ENCODE measurements around the gene WNT11. TPM values are rescaled to one million over a fixed set of nuclear protein-coding genes. Genes with fewer than 3 reads are reported as not detected.

Gene WNT11
- total RNA-seq, 2 experiments from 2014 or later: 1.4 to 2.1 TPM

GRCh38 chr11:76177250-76177686, 29.0 kb downstream of the WNT11 start:
- H3K36me3 Mint-ChIP-seq: no peaks in the 10 kb centered on the region
- DNase-seq: no peak

GRCh38 chr11:76176463-76176862, 29.8 kb downstream of the WNT11 start:
- DNase-seq: no peak
- no peaks in the 10 kb centered on the region for H3K9me3 Mint-ChIP-seq
- H3K36me3 Mint-ChIP-seq: no peaks in the 10 kb centered on the region
- no peak overlapping the region for H3K27ac Mint-ChIP-seq
- POLR2A ChIA-PET: no interaction called here
- no peak for ATAC-seq (ENCODE audit: low read depth)
- H3K27me3 Mint-ChIP-seq: no peaks in the 10 kb centered on the region
- H3K4me3 Mint-ChIP-seq: no peak overlapping the region
- H3K4me1 Mint-ChIP-seq: peaks cover 14% of the 10 kb centered on the region

More at GRCh38 chr11:76177250-76177686, 29.0 kb downstream of the WNT11 start:
- no peaks in the 10 kb centered on the region for H3K27me3 Mint-ChIP-seq
- peaks cover 14% of the 10 kb centered on the region for H3K4me1 Mint-ChIP-seq
- no peak for ATAC-seq (ENCODE audit: low read depth)
- no peaks in the 10 kb centered on the region for H3K9me3 Mint-ChIP-seq
- POLR2A ChIA-PET: no interaction called here
- H3K27ac Mint-ChIP-seq: no peak overlapping the region
- no peak overlapping the region for H3K4me3 Mint-ChIP-seq

- H3K27me3 Mint-ChIP-seq: no peaks in the 10 kb centered on the region
- DNase-seq (no peak), ATAC-seq (ENCODE audit: low read depth) (no peak)
- POLR2A ChIA-PET: no interaction called here
- no peak overlapping the region for H3K27ac Mint-ChIP-seq
- H3K4me1 Mint-ChIP-seq: peaks cover 14% of the 10 kb centered on the region
- H3K36me3 Mint-ChIP-seq: no peaks in the 10 kb centered on the region
- no peak overlapping the region for H3K4me3 Mint-ChIP-seq
- no peaks in the 10 kb centered on the region for H3K9me3 Mint-ChIP-seq
Observed at GRCh38 chr11:76175783-76176182, 30.5 kb downstream of the WNT11 start.

- H3K27ac Mint-ChIP-seq: no peak overlapping the region
- POLR2A ChIA-PET: no interaction called here
- H3K27me3 Mint-ChIP-seq: no peaks in the 10 kb centered on the region
- peaks cover 14% of the 10 kb centered on the region for H3K4me1 Mint-ChIP-seq
- H3K4me3 Mint-ChIP-seq: no peak overlapping the region
- DNase-seq (no peak), ATAC-seq (ENCODE audit: low read depth) (no peak)
- H3K9me3 Mint-ChIP-seq: no peaks in the 10 kb centered on the region
- H3K36me3 Mint-ChIP-seq: no peaks in the 10 kb centered on the region
Observed at GRCh38 chr11:76174330-76174729, 32.0 kb downstream of the WNT11 start.

- peak; percentile 60 for ATAC-seq (ENCODE audit: low read depth)
Observed at GRCh38 chr11:76173663-76174062, 32.6 kb downstream of the WNT11 start.

GRCh38 chr11:76172583-76172982, 33.7 kb downstream of the WNT11 start:
- Mint-ChIP-seq H3K36me3 (no peaks in the 10 kb centered on the region), H3K27ac (no peak overlapping the region), H3K27me3 (no peaks in the 10 kb centered on the region), H3K4me3 (no peak overlapping the region), H3K9me3 (no peaks in the 10 kb centered on the region), H3K4me1 (peaks cover 14% of the 10 kb centered on the region)
- POLR2A ChIA-PET: no interaction called here
- DNase-seq: no peak
- ATAC-seq (ENCODE audit: low read depth): no peak

More at GRCh38 chr11:76173663-76174062, 32.6 kb downstream of the WNT11 start:
- Mint-ChIP-seq H3K27ac (no peak overlapping the region), H3K4me3 (peak overlapping the region; percentile 2), H3K36me3 (no peaks in the 10 kb centered on the region), H3K4me1 (peaks cover 14% of the 10 kb centered on the region), H3K9me3 (no peaks in the 10 kb centered on the region), H3K27me3 (no peaks in the 10 kb centered on the region)
- POLR2A ChIA-PET: no interaction called here
- no peak for DNase-seq

GRCh38 chr11:76170468-76170867, 35.8 kb downstream of the WNT11 start:
- Mint-ChIP-seq H3K4me3 (no peak overlapping the region), H3K27me3 (no peaks in the 10 kb centered on the region), H3K36me3 (no peaks in the 10 kb centered on the region), H3K9me3 (no peaks in the 10 kb centered on the region), H3K4me1 (peaks cover 22% of the 10 kb centered on the region), H3K27ac (no peak overlapping the region)
- POLR2A ChIA-PET: no interaction called here
- ATAC-seq (ENCODE audit: low read depth) (no peak), DNase-seq (no peak)

- POLR2A ChIA-PET: no interaction called here
- ATAC-seq (ENCODE audit: low read depth) (no peak), DNase-seq (no peak)
- no peaks in the 10 kb centered on the region for H3K36me3 Mint-ChIP-seq
- H3K4me3 Mint-ChIP-seq: no peak overlapping the region
- no peaks in the 10 kb centered on the region for H3K9me3 Mint-ChIP-seq
- H3K4me1 Mint-ChIP-seq: peaks cover 21% of the 10 kb centered on the region
- H3K27me3 Mint-ChIP-seq: no peaks in the 10 kb centered on the region
- H3K27ac Mint-ChIP-seq: no peak overlapping the region
Observed at GRCh38 chr11:76169473-76169896, 36.8 kb downstream of the WNT11 start.

- peaks cover 8% of the 10 kb centered on the region for H3K4me1 Mint-ChIP-seq
- H3K27me3 Mint-ChIP-seq: no peaks in the 10 kb centered on the region
- ATAC-seq (ENCODE audit: low read depth): no peak
- no peak for DNase-seq
- POLR2A ChIA-PET: no interaction called here
- no peak overlapping the region for H3K27ac Mint-ChIP-seq
- no peak overlapping the region for H3K4me3 Mint-ChIP-seq
- no peaks in the 10 kb centered on the region for H3K36me3 Mint-ChIP-seq
- H3K9me3 Mint-ChIP-seq: no peaks in the 10 kb centered on the region
Observed at GRCh38 chr11:76167590-76167989, 38.7 kb downstream of the WNT11 start.

GRCh38 chr11:76166314-76166713, 40.0 kb downstream of the WNT11 start:
- POLR2A ChIA-PET: no interaction called here
- DNase-seq (no peak), ATAC-seq (ENCODE audit: low read depth) (peak; percentile 43)
- H3K4me1 Mint-ChIP-seq: peaks cover 8% of the 10 kb centered on the region
- H3K9me3 Mint-ChIP-seq: no peaks in the 10 kb centered on the region
- H3K27ac Mint-ChIP-seq: no peak overlapping the region
- no peaks in the 10 kb centered on the region for H3K27me3 Mint-ChIP-seq
- H3K4me3 Mint-ChIP-seq: no peak overlapping the region
- no peaks in the 10 kb centered on the region for H3K36me3 Mint-ChIP-seq

GRCh38 chr11:76164861-76165751, 41.2 kb downstream of the WNT11 start:
- ATAC-seq (ENCODE audit: low read depth) (no peak), DNase-seq (no peak)
- peaks cover 8% of the 10 kb centered on the region for H3K4me1 Mint-ChIP-seq
- H3K36me3 Mint-ChIP-seq: no peaks in the 10 kb centered on the region
- H3K27ac Mint-ChIP-seq: no peak overlapping the region
- no peaks in the 10 kb centered on the region for H3K9me3 Mint-ChIP-seq
- H3K27me3 Mint-ChIP-seq: no peaks in the 10 kb centered on the region
- POLR2A ChIA-PET: no interaction called here
- no peak overlapping the region for H3K4me3 Mint-ChIP-seq

GRCh38 chr11:76164081-76164480, 42.2 kb downstream of the WNT11 start:
- DNase-seq (no peak), ATAC-seq (ENCODE audit: low read depth) (no peak)
- no peaks in the 10 kb centered on the region for H3K9me3 Mint-ChIP-seq
- peaks cover 8% of the 10 kb centered on the region for H3K4me1 Mint-ChIP-seq
- no peaks in the 10 kb centered on the region for H3K27me3 Mint-ChIP-seq
- POLR2A ChIA-PET: no interaction called here
- no peak overlapping the region for H3K4me3 Mint-ChIP-seq
- H3K27ac Mint-ChIP-seq: no peak overlapping the region
- H3K36me3 Mint-ChIP-seq: no peaks in the 10 kb centered on the region

- POLR2A ChIA-PET: no interaction called here
- Mint-ChIP-seq H3K27ac (no peak overlapping the region), H3K4me1 (peaks cover 8% of the 10 kb centered on the region), H3K9me3 (no peaks in the 10 kb centered on the region), H3K4me3 (no peak overlapping the region), H3K27me3 (no peaks in the 10 kb centered on the region), H3K36me3 (no peaks in the 10 kb centered on the region)
- no peak for ATAC-seq (ENCODE audit: low read depth)
- no peak for DNase-seq
Observed at GRCh38 chr11:76163289-76163880, 42.9 kb downstream of the WNT11 start.
